ENCODE measurements around the gene STX18.

GRCh38 chr4:4501679-4502078 lies 40.2 kb downstream of the STX18 start:
- TF ChIP-seq, protein P1, sequence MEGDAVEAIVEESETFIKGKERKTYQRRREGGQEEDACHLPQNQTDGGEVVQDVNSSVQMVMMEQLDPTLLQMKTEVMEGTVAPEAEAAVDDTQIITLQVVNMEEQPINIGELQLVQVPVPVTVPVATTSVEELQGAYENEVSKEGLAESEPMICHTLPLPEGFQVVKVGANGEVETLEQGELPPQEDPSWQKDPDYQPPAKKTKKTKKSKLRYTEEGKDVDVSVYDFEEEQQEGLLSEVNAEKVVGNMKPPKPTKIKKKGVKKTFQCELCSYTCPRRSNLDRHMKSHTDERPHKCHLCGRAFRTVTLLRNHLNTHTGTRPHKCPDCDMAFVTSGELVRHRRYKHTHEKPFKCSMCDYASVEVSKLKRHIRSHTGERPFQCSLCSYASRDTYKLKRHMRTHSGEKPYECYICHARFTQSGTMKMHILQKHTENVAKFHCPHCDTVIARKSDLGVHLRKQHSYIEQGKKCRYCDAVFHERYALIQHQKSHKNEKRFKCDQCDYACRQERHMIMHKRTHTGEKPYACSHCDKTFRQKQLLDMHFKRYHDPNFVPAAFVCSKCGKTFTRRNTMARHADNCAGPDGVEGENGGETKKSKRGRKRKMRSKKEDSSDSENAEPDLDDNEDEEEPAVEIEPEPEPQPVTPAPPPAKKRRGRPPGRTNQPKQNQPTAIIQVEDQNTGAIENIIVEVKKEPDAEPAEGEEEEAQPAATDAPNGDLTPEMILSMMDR (IDR thresholded peaks at IDR 0.05 in 2 of 3, conservative IDR thresholded peaks at IDR 0.05 in 1 of 3; ENCODE audit: borderline replicate concordance in 1 of 3, insufficient read depth in 1 of 3, low read depth in 2 of 3, low read length in 2 of 3) = no peak
- TF ChIP-seq POLR2A (IDR thresholded peaks at IDR 0.05; ENCODE audit: borderline replicate concordance, extremely low read depth, insufficient read depth, insufficient read length) = no peak
